ENCODE data around the gene MAPK7.
A peak's percentile ranks its signal among the peaks of the same experiment; 100 is the strongest.

Gene MAPK7

GRCh38 chr17:19386051-19386929 lies 8.0 kb downstream of the MAPK7 start:
- peak; percentile 87 to 88 for DNase-seq
- no peak for TF ChIP-seq CTCF (IDR thresholded peaks at IDR 0.05)
- no peaks in the 10 kb centered on the region for H3K27me3 ChIP-seq
- H3K9me3 ChIP-seq: no peaks in the 10 kb centered on the region
- H3K36me3 ChIP-seq: peaks cover 26 to 33% (median 32%) of the 10 kb centered on the region in 3 donors
- peak overlapping the region; percentile 97 to 98 for H3K27ac ChIP-seq
- peak overlapping the region; percentile 44 to 45 for H3K4me3 ChIP-seq
- intact Hi-C loops (cut with DNase I; ENCODE audit: low total_unique reads): no loop called here
- H3K4me1 ChIP-seq: peaks cover 9 to 99% (median 95%) of the 10 kb centered on the region in 4 donors

- Histone ChIP-seq H3K4me1 (peaks cover 9 to 99% (median 95%) of the 10 kb centered on the region in 4 donors), H3K27me3 (no peaks in the 10 kb centered on the region), H3K4me3 (peak within 1 kb of the TSS; percentile 44 to 45), H3K27ac (peak within 1 kb of the TSS; percentile 97 to 98), H3K9me3 (no peaks in the 10 kb centered on the region), H3K36me3 (peaks cover 16 to 24% (median 22%) of the 10 kb centered on the region in 3 donors)
- TF ChIP-seq CTCF (IDR thresholded peaks at IDR 0.05): no peak
- peak; percentile 79 to 92 for DNase-seq
- intact Hi-C loops (cut with DNase I; ENCODE audit: low total_unique reads): no loop called here
Observed at GRCh38 chr17:19386974-19387920, 8.9 kb downstream of the MAPK7 start, which contains the start of gene MFAP4. Gene MFAP4, minus strand, starts transcription at chr17:19387190. Its CDS starts 35 bp downstream, at chr17:19387155.

- H3K36me3 ChIP-seq: peaks cover 9 to 16% (median 15%) of the 10 kb centered on the region in 3 donors
- no peak for TF ChIP-seq CTCF (IDR thresholded peaks at IDR 0.05)
- peaks cover 9 to 99% (median 96%) of the 10 kb centered on the region in 4 donors for H3K4me1 ChIP-seq
- no peaks in the 10 kb centered on the region for H3K9me3 ChIP-seq
- peak in 1 of 2 donors; percentile 57 for DNase-seq
- H3K27me3 ChIP-seq: no peaks in the 10 kb centered on the region
- peak overlapping the region; percentile 97 to 98 for H3K27ac ChIP-seq
- no peak overlapping the region for H3K4me3 ChIP-seq
- intact Hi-C loops (cut with DNase I; ENCODE audit: low total_unique reads): no loop called here
Observed at GRCh38 chr17:19387921-19388521, 9.7 kb downstream of the MAPK7 start.

GRCh38 chr17:19388791-19389785 lies 10.8 kb downstream of the MAPK7 start:
- H3K36me3 ChIP-seq: peaks cover 0 to 5% (median 5%) of the 10 kb centered on the region in 3 donors
- H3K27ac ChIP-seq: peak overlapping the region; percentile 97 to 98
- peak in 1 of 2 donors; percentile 66 for DNase-seq
- no peaks in the 10 kb centered on the region for H3K9me3 ChIP-seq
- intact Hi-C loops (cut with DNase I; ENCODE audit: low total_unique reads): no loop called here
- TF ChIP-seq CTCF (IDR thresholded peaks at IDR 0.05): no peak
- H3K4me3 ChIP-seq: no peak overlapping the region
- H3K4me1 ChIP-seq: peaks cover 9 to 91% (median 89%) of the 10 kb centered on the region in 4 donors
- no peaks in the 10 kb centered on the region for H3K27me3 ChIP-seq

Data from tibial artery (tissue), 4 donors.